Daoy (cell line): Measurements from ENCODE around the gene PHLPP1. TPM values are rescaled to one million over a fixed set of nuclear protein-coding genes. Genes with fewer than 3 reads are reported as not detected.
"Not testable (repeated sequence)": the region's sequence is repeated elsewhere in the genome, so short reads cannot be mapped to it uniquely, and the experiment has no call there.

Experiments used
- DNase-seq: peaks from one replicate; pipeline ENCODE4 v3.0.0-alpha.2; 2015; ENCODE audit warnings: low read depth
- total RNA-seq: library from RNA; depleted of rRNA; stranded (reverse); fragments of >200 nt; shearing (Covaris generic); gene quantifications from 2 replicates; pipeline ENCODE4 v1.2.3, GENCODE V29; 2014

PHLPP1 gene
- total RNA-seq, 1 experiment from 2014 or later, result 2.5 TPM

- DNase-seq, result peak; percentile 27
Observed at GRCh38 chr18:62717169-62717924, 2.0 kb downstream of the PHLPP1 start.

DNA sequence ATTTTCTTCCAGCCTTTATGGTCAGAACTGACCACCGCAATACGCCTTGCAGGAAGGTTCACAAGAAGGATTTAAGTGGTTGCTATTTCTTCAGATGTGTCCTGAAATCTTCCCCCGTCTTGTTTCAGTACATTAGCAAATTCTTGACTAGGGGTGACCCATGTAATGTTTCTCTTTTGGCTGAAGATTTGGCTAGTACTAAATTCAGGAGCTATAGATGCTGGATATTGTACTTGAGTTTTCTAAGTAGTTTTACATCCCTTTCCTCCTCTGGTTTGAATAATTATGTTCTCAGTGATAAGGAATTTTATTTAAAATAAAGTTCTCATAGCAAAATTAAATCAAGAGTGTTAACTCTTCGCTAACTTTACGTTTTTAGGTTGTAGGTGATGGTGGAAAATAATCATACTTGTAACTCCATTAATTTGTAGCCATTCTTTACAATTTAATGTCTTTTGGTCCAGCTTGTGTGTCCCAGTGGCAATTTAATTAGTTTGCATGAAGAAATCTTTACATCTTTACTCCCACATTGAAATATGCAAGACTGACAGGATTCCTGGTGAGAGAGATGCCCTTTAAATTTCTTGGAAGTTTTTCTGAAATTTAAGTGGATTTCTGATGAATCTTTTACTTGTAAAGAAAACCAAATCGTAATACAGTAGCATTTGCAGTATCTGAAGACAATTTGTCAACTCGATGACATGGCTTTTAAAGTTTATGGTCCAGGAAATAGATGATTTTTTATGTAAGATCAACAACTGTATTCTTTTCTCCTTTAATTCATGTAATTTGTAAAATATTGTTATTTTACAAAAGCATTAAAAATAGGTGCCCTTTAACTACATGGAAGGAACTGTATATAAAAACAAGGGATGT lies 2.8 kb downstream of the PHLPP1 start:
- DNase-seq, result no peak

- DNase-seq, result no peak
Observed at GRCh38 chr18:62720048-62720447, 4.7 kb downstream of the PHLPP1 start.

DNA sequence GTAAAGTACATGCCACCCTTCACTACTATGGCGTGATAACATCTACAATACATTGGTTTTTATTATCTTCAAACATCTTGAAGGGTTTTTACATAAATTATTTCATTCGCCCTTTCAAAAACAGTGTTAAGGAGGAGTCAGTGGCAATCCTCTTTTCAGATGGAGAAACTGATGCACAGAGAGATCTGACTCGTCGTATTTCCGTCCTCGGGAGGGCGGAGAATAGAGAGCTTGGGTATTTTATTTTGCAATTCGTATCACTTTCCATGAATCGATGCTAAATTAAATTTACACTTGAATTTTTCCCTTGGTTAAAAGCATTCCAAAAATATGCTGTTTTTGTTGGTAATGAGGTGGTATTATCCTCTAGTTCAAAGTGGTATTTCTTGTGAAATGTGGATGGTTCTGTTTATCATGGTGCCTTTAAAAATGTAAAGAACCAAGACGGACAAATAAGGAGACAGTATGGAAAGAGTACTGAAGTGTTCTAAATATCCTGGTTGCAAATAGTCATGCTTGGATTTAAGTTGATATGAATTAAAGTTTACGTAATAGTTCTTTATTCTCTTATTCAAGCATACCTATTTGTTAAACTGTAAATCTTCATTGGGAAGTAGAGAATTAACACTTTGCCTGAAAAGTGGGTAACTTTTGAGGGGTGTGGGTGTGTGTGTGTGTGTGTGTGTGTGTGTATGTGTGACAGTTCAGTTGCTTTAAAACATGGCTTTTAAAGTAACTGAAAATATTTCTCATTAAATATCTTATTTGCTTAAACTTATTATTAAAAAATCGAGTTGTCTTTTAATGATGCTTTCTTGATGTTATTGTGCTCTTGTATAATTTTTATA lies 5.6 kb downstream of the PHLPP1 start:
- no peak for DNase-seq

- peak; percentile 5 for DNase-seq
Observed at GRCh38 chr18:62721839-62722795, 6.8 kb downstream of the PHLPP1 start.

DNA sequence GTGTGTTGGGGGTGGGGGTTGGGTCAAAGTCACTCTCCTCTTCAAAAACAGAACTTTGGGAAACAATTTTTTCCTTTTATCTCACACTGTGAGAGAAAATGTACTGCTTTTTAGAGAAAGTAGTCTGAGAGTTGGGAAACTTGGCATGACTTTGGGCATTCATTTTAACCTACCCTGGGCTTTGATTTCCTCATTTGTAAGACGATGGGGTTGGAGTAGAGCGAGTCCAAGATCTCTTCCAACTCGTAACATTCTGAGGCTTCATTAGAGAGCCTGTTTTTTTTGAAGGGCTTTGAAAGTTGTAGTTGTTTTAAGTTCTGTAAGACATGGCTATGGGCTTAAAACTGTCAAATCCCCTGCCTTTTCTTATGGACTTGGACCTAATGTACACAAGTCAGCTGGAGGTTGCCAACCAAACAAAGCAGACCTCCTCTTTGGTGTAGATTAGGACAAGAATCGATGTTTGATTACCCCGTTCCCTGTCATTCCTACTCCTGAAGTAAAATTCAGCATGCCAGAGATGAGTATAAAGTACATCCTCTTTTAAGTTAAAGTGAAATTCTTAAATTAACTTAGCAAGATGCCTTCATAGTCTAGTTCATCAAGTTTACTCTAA lies 8.4 kb downstream of the PHLPP1 start:
- no peak for DNase-seq

- no peak for DNase-seq
Observed at GRCh38 chr18:62725896-62726295, 10.6 kb downstream of the PHLPP1 start.

GRCh38 chr18:62728254-62728653 lies 12.9 kb downstream of the PHLPP1 start:
- no peak for DNase-seq

GRCh38 chr18:62729487-62730386 lies 14.4 kb downstream of the PHLPP1 start:
- DNase-seq, result no peak

DNA sequence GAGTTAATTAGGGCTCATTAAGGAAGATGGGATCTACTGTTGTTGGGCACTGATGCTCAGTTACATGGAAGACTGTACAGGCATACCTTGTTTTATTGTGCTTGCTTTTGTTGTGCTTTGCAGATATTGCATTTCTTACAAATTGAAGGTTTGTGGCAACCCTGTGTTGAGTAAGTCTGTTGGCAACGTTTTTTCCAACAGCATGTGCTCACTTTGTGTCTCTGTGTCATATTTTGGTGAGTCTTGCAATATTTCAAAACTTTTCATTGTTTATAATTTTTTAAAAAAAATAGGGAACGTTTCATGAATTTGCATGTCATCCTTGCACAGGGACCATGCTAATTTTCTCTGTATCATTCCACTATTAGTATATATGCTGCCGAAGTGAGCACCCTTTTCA lies 15.6 kb downstream of the PHLPP1 start:
- DNase-seq, result no peak

- DNase-seq, result no peak
Observed at GRCh38 chr18:62732617-62733016, 17.3 kb downstream of the PHLPP1 start.

DNA sequence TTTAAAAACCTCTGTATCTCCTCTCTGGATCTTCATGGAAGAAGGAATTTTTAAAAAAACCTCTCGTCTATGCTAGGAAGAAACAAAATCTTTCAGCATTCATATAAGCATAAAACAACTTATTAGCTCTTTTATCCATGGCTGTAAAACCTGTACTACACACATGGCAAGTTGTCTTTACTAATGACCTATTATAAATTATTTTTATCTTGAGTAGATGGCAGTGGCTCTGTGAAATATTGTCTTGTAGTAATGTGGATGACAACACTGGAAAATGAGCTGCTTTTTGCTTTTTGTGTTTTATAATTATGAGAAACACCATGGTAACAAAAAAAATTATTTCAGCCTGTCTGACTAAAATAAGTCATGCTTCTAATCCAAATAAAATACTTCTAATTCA lies 18.9 kb downstream of the PHLPP1 start:
- DNase-seq, result no peak

- DNase-seq, result no peak
Observed at GRCh38 chr18:62735387-62735786, 20.0 kb downstream of the PHLPP1 start.

GRCh38 chr18:62736077-62736855 lies 20.9 kb downstream of the PHLPP1 start:
- DNase-seq, result no peak

DNA sequence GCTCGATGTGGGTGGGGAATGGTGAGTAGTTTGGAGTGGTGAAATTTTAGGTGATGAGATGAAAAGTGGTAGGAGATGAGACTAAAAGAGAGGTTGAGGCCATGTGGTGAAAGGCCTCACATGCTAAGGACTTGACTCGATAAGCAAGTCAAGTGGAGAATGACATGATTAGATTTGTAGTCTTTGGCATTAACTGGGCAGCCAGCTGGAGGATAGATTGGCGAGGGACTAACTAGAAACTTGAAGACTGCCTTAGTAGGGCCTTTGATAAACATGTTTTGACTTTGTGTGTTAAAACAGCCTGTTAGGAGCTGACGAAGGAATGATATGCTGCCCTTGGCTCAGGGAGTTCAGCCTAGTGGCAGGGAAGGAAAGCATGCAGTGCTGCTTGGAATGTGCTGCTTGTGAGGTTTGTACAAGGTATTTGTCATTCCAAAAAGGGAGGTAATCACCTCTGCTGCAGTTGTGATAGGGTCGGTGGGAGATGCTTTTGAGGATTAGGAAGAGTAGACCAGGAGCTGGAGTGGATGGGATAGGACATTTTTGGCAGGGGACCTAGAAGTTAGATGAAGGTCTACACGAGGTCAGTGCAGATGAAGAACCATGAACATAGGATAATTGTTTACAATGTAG lies 22.0 kb downstream of the PHLPP1 start:
- no peak for DNase-seq

DNA sequence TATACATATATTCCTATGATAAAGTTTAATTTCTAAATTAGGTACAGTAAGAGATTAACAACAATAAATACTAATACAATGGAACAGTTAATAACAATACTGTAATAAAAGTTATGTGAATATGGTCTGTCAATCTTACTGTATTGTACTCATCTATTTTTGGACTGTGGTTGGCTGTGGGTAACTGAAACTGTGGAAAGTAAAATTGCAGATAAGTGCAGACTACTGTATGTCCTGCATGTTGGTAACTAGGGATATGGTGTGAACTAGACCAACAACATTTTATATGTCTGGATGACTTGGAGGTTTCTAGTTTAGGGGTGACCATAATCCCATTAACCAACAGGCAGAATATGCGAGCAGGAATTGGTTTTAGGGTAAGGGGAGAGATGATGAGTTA lies 23.3 kb downstream of the PHLPP1 start:
- no peak for DNase-seq

DNA sequence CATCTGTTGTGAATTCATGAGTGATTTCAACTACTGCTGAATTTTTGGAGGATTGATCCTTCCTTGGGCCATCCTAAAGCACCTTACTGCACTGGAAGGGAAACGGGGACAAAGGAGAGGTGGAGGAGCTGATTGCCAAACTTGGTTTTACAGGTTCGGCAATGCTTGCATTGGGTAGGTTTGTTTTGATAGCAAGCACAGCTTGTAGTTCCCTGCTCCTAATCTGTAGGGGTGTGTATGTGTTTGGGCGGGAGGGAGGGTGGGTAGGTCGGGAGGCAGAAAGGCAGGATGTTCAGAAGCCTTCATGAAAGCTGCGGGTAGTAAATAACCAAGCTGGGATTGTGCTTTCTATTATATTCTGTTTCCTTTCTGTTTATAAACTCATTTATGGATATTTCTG lies 24.6 kb downstream of the PHLPP1 start:
- DNase-seq, result no peak

- DNase-seq, result not testable (repeated sequence)
Observed at GRCh38 chr18:62740650-62741049, 25.3 kb downstream of the PHLPP1 start.
